ENCODE data around the gene CBR3.

Gene CBR3

DNA sequence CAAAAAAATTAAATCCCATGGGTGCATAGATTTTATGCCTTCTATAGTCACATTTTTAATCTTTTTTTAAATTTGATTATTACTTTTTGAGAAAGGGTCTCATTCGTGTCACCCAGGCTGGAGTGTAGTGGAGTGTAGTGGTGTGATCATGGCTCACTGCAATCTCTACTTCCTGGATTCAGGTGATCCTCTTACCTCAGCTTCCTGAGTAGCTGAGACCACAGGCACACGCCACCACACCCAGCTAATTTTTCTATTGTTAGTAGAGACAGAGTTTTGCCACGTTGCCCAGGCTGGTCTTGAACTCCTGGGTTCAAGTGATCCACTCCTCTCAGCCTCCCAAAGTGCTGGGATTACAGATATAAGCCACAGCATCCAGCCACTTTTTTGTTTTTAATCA, 10.4 kb downstream of the CBR3 start:
- H3K4me1 Mint-ChIP-seq: peaks cover 15% of the 10 kb centered on the region
- no peaks in the 10 kb centered on the region for H3K36me3 Mint-ChIP-seq (ENCODE audit: low read depth)
- no peaks in the 10 kb centered on the region for H3K9me3 Mint-ChIP-seq
- H3K27me3 Mint-ChIP-seq (ENCODE audit: low read depth, poor library complexity): peaks cover 18% of the 10 kb centered on the region
- no peak for DNase-seq
- no peak overlapping the region for H3K4me3 Mint-ChIP-seq
- TF ChIP-seq, protein P1, sequence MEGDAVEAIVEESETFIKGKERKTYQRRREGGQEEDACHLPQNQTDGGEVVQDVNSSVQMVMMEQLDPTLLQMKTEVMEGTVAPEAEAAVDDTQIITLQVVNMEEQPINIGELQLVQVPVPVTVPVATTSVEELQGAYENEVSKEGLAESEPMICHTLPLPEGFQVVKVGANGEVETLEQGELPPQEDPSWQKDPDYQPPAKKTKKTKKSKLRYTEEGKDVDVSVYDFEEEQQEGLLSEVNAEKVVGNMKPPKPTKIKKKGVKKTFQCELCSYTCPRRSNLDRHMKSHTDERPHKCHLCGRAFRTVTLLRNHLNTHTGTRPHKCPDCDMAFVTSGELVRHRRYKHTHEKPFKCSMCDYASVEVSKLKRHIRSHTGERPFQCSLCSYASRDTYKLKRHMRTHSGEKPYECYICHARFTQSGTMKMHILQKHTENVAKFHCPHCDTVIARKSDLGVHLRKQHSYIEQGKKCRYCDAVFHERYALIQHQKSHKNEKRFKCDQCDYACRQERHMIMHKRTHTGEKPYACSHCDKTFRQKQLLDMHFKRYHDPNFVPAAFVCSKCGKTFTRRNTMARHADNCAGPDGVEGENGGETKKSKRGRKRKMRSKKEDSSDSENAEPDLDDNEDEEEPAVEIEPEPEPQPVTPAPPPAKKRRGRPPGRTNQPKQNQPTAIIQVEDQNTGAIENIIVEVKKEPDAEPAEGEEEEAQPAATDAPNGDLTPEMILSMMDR (IDR thresholded peaks at IDR 0.05): no peak
- no peak overlapping the region for H3K27ac Mint-ChIP-seq

DNA sequence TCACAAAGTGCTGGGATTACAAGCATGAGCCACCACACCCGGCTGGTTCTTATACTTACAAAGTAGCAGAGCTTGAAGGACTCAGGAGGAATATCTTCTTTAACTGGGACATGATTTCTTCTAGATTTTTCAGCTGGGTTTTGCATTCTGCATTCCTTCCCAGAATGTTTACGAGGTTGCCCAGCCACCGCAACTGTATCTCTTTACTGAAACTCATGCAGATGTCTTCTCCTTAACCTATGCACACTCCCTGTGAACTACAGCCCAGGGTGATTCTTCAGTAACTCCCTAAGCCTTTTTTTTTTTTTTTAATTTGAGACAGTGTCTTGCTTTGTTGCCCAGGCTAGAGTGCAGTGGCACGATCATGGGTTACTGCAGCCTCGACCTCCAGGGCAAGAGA, 13.0 kb downstream of the CBR3 start:
- TF ChIP-seq, protein P1 (IDR thresholded peaks at IDR 0.05): no peak
- no peak for DNase-seq
- no peaks in the 10 kb centered on the region for H3K36me3 Mint-ChIP-seq (ENCODE audit: low read depth)
- peaks cover 5% of the 10 kb centered on the region for H3K9me3 Mint-ChIP-seq
- H3K27ac Mint-ChIP-seq: no peak overlapping the region
- H3K4me3 Mint-ChIP-seq: no peak overlapping the region
- H3K4me1 Mint-ChIP-seq: peaks cover 13% of the 10 kb centered on the region
- peaks cover 23% of the 10 kb centered on the region for H3K27me3 Mint-ChIP-seq (ENCODE audit: low read depth, poor library complexity)

DNA sequence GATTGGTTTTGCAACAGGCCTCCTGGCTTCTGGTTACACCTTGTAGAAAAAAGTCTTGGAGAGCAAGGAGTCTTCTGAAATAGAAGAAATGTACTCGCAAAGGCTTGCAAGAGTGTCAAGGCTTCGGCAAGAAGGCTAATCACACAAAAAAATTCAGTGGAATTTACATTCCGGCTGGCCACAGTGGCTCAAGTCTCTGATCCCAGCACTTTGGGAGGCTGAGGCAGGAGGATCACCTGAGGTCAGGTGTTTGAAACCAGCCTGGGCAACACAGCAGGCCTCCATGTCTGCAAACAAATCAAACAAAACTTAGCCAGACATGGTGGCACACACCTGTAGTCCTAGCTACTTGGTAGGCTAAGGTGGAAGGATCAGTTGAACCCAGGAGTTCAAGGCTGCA, 14.0 kb downstream of the CBR3 start:
- H3K36me3 Mint-ChIP-seq (ENCODE audit: low read depth): no peaks in the 10 kb centered on the region
- H3K9me3 Mint-ChIP-seq: peaks cover 5% of the 10 kb centered on the region
- no peak overlapping the region for H3K27ac Mint-ChIP-seq
- peaks cover 27% of the 10 kb centered on the region for H3K27me3 Mint-ChIP-seq (ENCODE audit: low read depth, poor library complexity)
- no peak overlapping the region for H3K4me3 Mint-ChIP-seq
- no peak for DNase-seq
- peaks cover 13% of the 10 kb centered on the region for H3K4me1 Mint-ChIP-seq
- TF ChIP-seq, protein P1 (IDR thresholded peaks at IDR 0.05): no peak

DNA sequence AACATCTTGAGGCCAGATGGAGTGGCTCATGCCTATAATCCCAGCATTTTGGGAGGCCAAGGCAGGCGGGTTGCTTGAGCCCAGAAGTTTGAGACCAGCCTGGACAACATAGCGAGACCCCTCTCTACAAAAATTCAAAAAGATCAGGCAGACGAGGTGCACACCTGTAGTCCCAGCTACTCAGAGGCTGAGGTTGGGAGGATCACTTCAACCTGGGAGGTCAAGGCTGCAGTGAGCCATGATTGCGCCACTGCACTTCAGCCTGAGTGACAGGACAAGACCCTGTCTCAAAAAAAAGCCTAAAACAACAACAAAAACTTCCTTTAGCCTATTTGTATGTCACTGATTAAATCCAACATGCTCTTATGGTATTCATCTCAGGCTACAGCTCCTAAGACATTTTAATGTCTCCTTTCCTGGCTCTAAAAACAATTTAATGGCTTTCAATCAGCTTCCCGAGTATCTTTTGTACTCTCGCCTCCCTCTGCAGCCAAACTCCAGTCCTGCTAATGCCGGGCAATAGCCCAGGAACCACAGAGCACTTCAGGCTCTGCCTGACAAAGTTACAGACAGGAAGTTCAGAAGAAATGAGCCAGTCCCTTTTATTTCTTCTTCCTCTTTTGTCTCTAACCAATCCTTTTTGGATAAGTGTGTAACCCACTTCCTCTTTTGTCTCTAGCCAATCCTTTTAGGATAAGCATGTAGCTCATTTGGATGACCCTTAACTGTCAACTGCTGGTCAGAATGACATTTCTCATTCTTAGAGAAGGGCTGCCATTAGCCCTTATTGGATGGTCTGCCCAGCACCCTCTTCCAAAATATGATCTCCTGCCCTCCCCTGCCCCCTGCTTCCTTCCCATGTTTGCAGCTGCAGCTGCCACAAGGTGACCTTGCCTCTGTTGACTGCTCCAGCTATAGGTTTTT, 15.2 kb downstream of the CBR3 start:
- DNase-seq: no peak
- Mint-ChIP-seq H3K27me3 (ENCODE audit: low read depth, poor library complexity) (peaks cover 39% of the 10 kb centered on the region), H3K9me3 (peaks cover 5% of the 10 kb centered on the region), H3K27ac (peak overlapping the region; percentile 71), H3K4me3 (no peak overlapping the region), H3K36me3 (ENCODE audit: low read depth) (no peaks in the 10 kb centered on the region), H3K4me1 (peaks cover 13% of the 10 kb centered on the region)
- TF ChIP-seq, protein P1 (IDR thresholded peaks at IDR 0.05): no peak

DNA sequence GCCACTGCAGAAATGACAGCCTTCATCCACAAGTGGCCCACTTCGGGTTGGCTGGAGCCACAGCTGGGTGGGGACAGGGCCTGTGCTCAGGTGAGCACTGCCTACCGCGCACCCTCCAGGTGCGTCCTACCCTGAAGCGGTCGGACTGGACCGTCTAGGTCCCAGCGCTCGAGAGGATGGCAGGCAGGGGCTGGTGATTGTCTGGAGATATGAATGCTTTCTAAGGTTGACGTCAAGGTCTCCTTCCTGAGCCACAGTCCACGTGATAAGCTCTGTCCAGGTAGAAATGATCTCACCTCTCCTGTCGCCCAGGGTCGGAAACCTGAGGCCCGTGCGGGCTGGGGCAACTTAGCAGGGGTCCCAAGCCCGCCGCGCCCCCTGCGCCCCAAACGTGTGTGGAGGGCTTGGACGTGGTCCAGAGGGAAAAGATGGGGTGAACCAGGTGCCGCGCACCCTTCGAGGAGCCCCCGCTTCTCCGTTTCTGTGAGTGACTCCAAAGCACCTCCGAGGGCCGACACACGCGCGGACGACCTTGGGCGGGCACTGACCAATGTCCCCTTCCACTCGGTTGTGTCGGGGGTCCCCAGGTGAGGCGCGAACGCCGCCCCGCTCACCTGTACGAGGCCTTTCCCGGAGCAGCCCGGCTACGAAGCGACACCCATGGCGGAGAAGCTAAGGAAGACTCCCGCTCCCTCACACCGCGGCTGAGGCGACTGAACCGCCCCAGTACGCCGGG, 20.9 kb downstream of the CBR3 start:
- DNase-seq: no peak
- H3K4me3 Mint-ChIP-seq: peak overlapping the region; percentile 76
- TF ChIP-seq, protein P1 (IDR thresholded peaks at IDR 0.05): no peak
- peaks cover 69% of the 10 kb centered on the region for H3K27me3 Mint-ChIP-seq (ENCODE audit: low read depth, poor library complexity)
- H3K27ac Mint-ChIP-seq: no peak overlapping the region
- H3K4me1 Mint-ChIP-seq: peaks cover 9% of the 10 kb centered on the region
- peaks cover 2% of the 10 kb centered on the region for H3K36me3 Mint-ChIP-seq (ENCODE audit: low read depth)
- peaks cover 5% of the 10 kb centered on the region for H3K9me3 Mint-ChIP-seq
